NCI-H146 treated with DMSO at 0.1 percent for 48 hours (cell line): ENCODE results near the gene GNG11.

Experiments used
- DNase-seq: peaks from one replicate; lab custom pipeline; 2025; ENCODE audit not compliant: unreplicated experiment; lab: John Stamatoyannopoulos, UW

GNG11 gene

GRCh38 chr7:93945756-93946535, 24.4 kb downstream of the GNG11 start:
- no peak for DNase-seq

- DNase-seq = no peak
Observed at GRCh38 chr7:93948106-93948505, 26.6 kb downstream of the GNG11 start.

- no peak for DNase-seq
Observed at GRCh38 chr7:93948873-93949272, 27.3 kb downstream of the GNG11 start.

GRCh38 chr7:93949423-93949822, 27.9 kb downstream of the GNG11 start:
- DNase-seq = no peak

- DNase-seq = no peak
Observed at GRCh38 chr7:93955304-93955703, 33.8 kb downstream of the GNG11 start.

GRCh38 chr7:93957767-93958166, 36.2 kb downstream of the GNG11 start:
- no peak for DNase-seq

- DNase-seq = no peak
Observed at GRCh38 chr7:93958216-93958615, 36.7 kb downstream of the GNG11 start.

GRCh38 chr7:93958651-93959050, 37.1 kb downstream of the GNG11 start:
- no peak for DNase-seq

GRCh38 chr7:93960986-93961385, 39.5 kb downstream of the GNG11 start:
- DNase-seq = no peak

- no peak for DNase-seq
Observed at GRCh38 chr7:93964262-93964661, 42.7 kb downstream of the GNG11 start.

GRCh38 chr7:93964813-93965212, 43.3 kb downstream of the GNG11 start:
- DNase-seq = no peak

- no peak for DNase-seq
Observed at GRCh38 chr7:93968911-93969620, 47.5 kb downstream of the GNG11 start.

- no peak for DNase-seq
Observed at GRCh38 chr7:93972029-93972725, 50.6 kb downstream of the GNG11 start.

- no peak for DNase-seq
Observed at GRCh38 chr7:93973134-93973533, 51.6 kb downstream of the GNG11 start.

- DNase-seq = no peak
Observed at GRCh38 chr7:93977211-93977950, 55.8 kb downstream of the GNG11 start.
